PFSK-1 (cell line): Measurements from ENCODE around the gene C1orf159.

Experiments
- FOXP2 ChIP-seq: optimal IDR thresholded peaks from 2 replicates; pipeline ENCODE3; 2011; ENCODE audit warnings: borderline replicate concordance, control low read depth, inconsistent platforms; ENCODE audit not compliant: insufficient read depth; ENCODE audit errors: extremely low read length, extremely low read depth
- POLR2AphosphoS5 ChIP-seq: IDR thresholded peaks from 2 replicates; pipeline ENCODE4 v1.6.1; 2012; ENCODE audit warnings: low read depth, mild to moderate bottlenecking, control low read depth, low read length, moderate library complexity
- SIN3A ChIP-seq: IDR thresholded peaks from 2 replicates; pipeline ENCODE4 v1.6.1; 2012; ENCODE audit warnings: mild to moderate bottlenecking, low read length, moderate library complexity, borderline replicate concordance; ENCODE audit not compliant: insufficient read depth
- TAF1 ChIP-seq: IDR thresholded peaks from 2 replicates; pipeline ENCODE4 v1.6.1; 2012; ENCODE audit warnings: low read length, control low read depth, borderline replicate concordance; ENCODE audit not compliant: insufficient read depth
- TF ChIP-seq, protein P1 (sequence below), 2 experiments: IDR thresholded peaks; 2 replicates each; pipeline versions ENCODE4 v1.6.1 to v1.8.0; 2011 to 2012; ENCODE audit warnings: low read depth in 2 of 2, low read length in 2 of 2, control low read depth in 1 of 2, inconsistent platforms in 1 of 2, mild to moderate bottlenecking in 1 of 2, moderate library complexity in 1 of 2; ENCODE audit not compliant: insufficient read depth in 1 of 2

The C1orf159 gene

DNA sequence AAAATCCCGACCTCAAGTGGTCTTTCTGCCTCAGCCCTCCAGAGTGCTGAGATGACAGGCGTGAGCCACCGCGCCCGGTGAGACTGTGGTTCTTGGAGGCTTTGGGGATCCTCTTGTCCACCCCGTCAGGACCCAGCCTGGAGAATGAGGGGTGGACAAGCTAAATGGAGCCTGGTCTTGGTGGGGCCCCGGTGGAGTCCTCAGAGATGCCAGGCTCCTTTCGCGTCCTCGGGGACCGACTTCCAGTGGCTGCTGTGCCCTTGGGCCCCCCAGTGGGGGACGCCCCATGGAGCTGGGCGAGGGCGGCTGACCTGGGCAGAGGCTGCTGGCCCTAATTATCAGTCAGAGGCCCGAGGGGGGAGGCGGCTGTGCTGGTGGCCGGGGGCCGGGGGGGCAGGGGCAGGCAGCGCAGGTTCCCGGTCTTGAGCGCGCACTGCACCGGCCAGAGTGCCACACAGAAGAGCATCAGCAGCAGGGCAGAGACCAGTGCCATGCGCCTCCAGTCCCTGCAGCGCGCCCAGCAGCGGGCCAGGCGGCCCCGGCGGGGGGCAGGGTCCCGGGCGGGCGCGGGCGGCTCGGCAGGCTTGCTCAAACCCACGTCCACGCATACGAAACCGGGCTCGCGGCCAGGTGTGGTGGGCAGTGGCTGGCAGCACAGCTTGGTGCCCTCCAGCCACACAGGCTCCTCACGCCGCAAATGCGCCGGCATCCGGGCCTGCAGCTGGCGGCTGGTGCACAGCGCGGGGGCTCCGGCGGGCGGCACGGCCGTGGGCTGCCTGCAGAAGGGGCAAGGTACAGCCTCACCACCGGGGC is 44.2 kb downstream of the C1orf159 start:
- TF ChIP-seq, protein P1, sequence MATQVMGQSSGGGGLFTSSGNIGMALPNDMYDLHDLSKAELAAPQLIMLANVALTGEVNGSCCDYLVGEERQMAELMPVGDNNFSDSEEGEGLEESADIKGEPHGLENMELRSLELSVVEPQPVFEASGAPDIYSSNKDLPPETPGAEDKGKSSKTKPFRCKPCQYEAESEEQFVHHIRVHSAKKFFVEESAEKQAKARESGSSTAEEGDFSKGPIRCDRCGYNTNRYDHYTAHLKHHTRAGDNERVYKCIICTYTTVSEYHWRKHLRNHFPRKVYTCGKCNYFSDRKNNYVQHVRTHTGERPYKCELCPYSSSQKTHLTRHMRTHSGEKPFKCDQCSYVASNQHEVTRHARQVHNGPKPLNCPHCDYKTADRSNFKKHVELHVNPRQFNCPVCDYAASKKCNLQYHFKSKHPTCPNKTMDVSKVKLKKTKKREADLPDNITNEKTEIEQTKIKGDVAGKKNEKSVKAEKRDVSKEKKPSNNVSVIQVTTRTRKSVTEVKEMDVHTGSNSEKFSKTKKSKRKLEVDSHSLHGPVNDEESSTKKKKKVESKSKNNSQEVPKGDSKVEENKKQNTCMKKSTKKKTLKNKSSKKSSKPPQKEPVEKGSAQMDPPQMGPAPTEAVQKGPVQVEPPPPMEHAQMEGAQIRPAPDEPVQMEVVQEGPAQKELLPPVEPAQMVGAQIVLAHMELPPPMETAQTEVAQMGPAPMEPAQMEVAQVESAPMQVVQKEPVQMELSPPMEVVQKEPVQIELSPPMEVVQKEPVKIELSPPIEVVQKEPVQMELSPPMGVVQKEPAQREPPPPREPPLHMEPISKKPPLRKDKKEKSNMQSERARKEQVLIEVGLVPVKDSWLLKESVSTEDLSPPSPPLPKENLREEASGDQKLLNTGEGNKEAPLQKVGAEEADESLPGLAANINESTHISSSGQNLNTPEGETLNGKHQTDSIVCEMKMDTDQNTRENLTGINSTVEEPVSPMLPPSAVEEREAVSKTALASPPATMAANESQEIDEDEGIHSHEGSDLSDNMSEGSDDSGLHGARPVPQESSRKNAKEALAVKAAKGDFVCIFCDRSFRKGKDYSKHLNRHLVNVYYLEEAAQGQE (IDR thresholded peaks at IDR 0.05; ENCODE audit: insufficient read depth in 1 of 2, low read depth in 2 of 2, low read length in 2 of 2): no peak
- TF ChIP-seq SIN3A (no peak), POLR2AphosphoS5 (no peak), TAF1 (no peak), FOXP2 (no peak)

DNA sequence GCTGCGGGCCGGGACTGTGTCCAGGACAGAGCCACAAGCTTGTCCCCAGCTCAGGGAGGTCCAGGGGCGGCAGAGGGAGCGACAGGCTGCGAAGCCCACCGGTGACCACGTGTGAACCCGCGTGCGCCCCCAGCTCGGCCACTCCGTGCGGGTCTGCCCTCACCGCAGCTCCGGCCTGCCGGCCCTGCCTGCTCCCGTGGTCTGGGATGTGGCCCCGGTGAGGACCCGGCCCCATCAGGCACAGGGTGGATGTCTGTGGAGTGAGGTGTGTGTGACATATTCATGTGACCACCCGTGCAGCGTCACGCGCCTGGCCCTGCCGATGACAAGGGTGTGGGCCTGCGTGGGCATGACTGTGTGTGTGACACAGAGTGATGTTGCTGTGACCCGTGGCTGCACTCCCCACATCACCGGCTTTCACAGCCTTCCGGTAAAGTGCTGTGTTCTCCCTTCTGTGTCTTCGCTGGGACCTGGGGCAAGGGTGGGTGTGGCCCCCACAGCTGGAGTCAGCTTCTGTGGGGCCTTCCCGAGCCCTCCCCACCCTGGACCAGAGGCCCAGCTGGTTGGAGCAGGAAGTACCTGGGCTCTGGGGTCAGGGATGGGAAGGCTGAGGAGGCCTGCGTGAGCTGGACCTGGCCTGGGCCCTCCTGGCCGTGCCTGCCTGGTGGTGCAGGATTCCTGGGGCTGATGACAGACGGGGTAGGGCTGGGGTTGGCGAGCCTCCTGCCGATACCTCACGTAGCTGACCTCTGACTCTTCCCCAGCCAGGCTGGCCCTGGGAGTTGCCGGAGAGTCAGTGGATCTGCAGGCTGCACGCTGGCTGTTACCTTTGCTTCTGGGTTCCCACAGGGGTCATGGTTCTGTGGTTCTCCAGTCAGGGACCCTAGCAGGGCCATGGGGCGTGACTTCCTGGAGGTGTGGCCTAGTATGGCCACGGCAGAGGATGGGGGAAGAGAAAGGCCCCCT is 45.9 kb downstream of the C1orf159 start:
- TF ChIP-seq, protein P1 (IDR thresholded peaks at IDR 0.05; ENCODE audit: insufficient read depth in 1 of 2, low read depth in 2 of 2, low read length in 2 of 2): no peak
- TF ChIP-seq TAF1: no peak
- no peak for TF ChIP-seq POLR2AphosphoS5
- no peak for TF ChIP-seq SIN3A
- no peak for TF ChIP-seq FOXP2

DNA sequence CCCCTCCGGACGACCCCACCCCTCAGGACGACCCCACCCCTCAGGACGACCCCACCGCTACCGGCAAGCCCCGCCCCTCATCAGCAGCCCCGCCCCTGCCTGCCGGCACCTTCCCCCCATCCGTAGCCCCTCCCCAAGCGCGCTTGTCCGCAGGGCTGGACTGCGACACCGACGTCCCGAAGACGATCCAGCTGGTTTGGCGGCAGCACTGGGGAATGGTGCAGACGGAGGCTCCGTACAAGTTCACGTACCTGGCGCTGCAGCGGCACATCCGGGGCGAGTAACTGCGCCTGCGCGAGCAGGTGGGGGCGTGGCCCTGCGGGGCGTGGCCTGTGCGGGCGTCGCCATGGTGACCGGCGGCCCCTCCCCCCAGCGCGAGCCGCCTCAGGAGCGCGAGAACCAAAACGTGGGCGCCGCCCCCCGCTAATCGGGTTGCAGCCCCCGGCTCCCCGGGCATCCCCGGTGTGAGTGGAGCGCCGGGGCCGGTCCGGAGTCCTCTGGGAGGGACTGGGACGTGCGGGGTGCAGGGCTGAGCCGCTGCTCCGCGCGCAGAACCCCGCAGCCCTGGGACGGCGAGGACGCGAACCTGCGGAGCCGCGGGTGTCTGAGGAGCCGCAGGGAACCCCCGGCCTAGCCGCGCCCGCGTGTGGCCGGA is 46.7 kb downstream of the C1orf159 start:
- TF ChIP-seq TAF1 (no peak), POLR2AphosphoS5 (no peak), SIN3A (no peak), FOXP2 (no peak)
- TF ChIP-seq, protein P1 (IDR thresholded peaks at IDR 0.05; ENCODE audit: insufficient read depth in 1 of 2, low read depth in 2 of 2, low read length in 2 of 2): no peak

DNA sequence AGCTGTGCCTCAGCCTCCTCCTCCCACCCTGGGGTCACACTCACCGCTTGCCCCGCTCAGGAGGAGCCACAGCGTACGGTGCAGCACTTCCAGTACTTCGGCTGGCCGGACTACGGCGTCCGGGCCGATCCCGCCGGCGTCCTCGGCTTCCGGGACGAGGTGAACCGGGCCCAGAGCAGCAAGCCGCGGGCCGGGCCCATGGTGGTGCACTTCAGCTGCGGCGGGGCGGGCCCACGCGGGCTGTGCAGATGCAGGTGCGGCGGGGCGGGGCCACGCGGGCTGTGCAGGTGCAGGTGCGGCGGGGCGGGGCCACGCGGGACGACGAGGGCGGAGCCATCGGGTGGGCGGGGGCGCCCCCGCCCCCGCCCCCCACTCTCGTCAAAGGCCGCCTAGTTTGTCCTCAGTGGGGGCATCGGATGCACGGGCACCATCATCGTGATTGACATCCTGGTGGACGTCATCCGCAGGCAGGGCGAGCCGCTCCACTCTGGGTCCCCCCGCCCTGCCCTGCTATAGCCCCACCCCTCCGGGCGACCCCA is 47.3 kb downstream of the C1orf159 start:
- TF ChIP-seq POLR2AphosphoS5 (no peak), TAF1 (no peak), FOXP2 (no peak), SIN3A (no peak)
- TF ChIP-seq, protein P1 (IDR thresholded peaks at IDR 0.05; ENCODE audit: insufficient read depth in 1 of 2, low read depth in 2 of 2, low read length in 2 of 2): no peak
